ENCODE measurements around the gene TBC1D24. TPM values are rescaled to one million over a fixed set of nuclear protein-coding genes. Genes with fewer than 3 reads are reported as not detected.

The TBC1D24 gene
- total and polyA plus RNA-seq, 2 donors (not counting 1 experiment from before 2014, with no cell fraction given) = 7.1 to 9.4 TPM

DNA sequence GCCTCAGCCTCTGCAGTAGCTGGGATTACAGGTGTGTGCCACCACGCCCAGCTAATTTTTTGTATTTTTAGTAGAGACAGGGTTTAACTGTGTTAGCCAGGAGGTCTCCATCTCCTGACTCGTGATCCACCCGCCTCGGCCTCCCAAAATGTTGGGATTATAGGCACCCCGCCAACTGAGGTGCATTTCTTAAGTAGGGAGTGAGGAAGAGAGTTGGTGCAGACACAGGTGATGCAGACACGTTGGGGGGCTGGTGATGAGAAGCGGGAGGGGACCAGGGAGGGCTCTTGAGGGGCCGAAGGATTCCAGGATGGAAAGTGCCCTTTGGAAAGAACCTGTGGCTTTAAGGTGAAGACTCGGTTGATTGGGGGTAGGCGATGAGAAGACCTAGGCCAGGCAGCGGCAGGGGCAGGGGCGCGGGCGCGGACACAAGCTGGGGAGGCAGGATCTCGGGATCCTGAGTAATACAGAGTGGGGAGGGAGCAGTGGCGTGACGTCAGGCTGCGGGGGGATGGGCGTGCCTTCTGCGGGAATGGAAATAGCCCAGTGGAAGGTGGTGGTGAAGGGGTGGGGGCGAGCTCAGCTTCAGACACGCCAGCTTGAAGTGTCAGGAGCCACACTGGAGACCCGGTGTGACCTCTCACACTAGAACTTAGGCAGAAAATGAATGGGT is 36.3 kb downstream of the TBC1D24 start:
- Histone ChIP-seq H3K4me1 (ENCODE audit: control insufficient read depth in 2 of 2, insufficient read depth in 2 of 2, low read length in 2 of 2) (peaks cover 81 to 89% of the 10 kb centered on the region in 2 donors), H3K27me3 (replicated peaks in 1 of 4; ENCODE audit: control extremely low read depth in 1 of 4, control insufficient read depth in 3 of 4, insufficient read depth in 4 of 4, low read length in 3 of 4) (no peaks in the 10 kb centered on the region), H3K9ac (ENCODE audit: low read length) (no peak overlapping the region), H2AFZ (ENCODE audit: insufficient read depth, low read depth, low read length, poor library complexity, severe bottlenecking) (no peak overlapping the region), H3K9me3 (ENCODE audit: control extremely low read depth in 1 of 3, control insufficient read depth in 2 of 3, insufficient read depth in 1 of 3, low read length in 2 of 3) (no peaks in the 10 kb centered on the region), H3K79me2 (ENCODE audit: control insufficient read depth, insufficient read depth, low read length) (peaks cover 54% of the 10 kb centered on the region), H3K4me2 (replicated peaks; ENCODE audit: low read depth, low read length, poor library complexity, severe bottlenecking) (peak overlapping the region; percentile 76), H4K20me1 (ENCODE audit: control insufficient read depth, insufficient read depth, low read length, poor library complexity, severe bottlenecking) (peaks cover 18% of the 10 kb centered on the region), H3K4me3 (ENCODE audit: control extremely low read depth in 1 of 5, extremely low read depth in 1 of 5, insufficient read depth in 1 of 5, low read depth in 2 of 5, low read length in 4 of 5) (no peak overlapping the region), H3K27ac (ENCODE audit: low read length in 2 of 2) (peak overlapping the region in 1 of 2 donors; percentile 100), H3K36me3 (replicated peaks in 1 of 2; ENCODE audit: control extremely low read depth in 1 of 2, control insufficient read depth in 1 of 2, extremely low read depth in 1 of 2, insufficient read depth in 2 of 2, low read length in 1 of 2) (no peaks in the 10 kb centered on the region)
- Mint-ChIP-seq H3K27ac (peak overlapping the region; percentile 70), H3K4me3 (peak overlapping the region; percentile 34), H3K27me3 (no peaks in the 10 kb centered on the region), H3K9me3 (ENCODE audit: insufficient read depth) (no peaks in the 10 kb centered on the region), H3K4me1 (peaks cover 81% of the 10 kb centered on the region)
- ChIA-PET POLR2A (interaction anchor here (0.9 kb wide), 1 partner anchor 44 kb away, joined by 5 read pairs; no protein-coding TSS in a partner anchor), CTCF (interaction anchor here (0.7 to 2.2 kb wide), 2 partner anchors 11 to 303 kb away, joined by 3 to 9 read pairs; no protein-coding TSS in a partner anchor)
- 91% methylated on average over 23 of the region's 24 CpGs for WGBS (ENCODE audit: insufficient coverage)
- ATAC-seq (ENCODE audit: low read depth) (no peak), DNase-seq (peak; percentile 34)
- TF ChIP-seq, protein P1, sequence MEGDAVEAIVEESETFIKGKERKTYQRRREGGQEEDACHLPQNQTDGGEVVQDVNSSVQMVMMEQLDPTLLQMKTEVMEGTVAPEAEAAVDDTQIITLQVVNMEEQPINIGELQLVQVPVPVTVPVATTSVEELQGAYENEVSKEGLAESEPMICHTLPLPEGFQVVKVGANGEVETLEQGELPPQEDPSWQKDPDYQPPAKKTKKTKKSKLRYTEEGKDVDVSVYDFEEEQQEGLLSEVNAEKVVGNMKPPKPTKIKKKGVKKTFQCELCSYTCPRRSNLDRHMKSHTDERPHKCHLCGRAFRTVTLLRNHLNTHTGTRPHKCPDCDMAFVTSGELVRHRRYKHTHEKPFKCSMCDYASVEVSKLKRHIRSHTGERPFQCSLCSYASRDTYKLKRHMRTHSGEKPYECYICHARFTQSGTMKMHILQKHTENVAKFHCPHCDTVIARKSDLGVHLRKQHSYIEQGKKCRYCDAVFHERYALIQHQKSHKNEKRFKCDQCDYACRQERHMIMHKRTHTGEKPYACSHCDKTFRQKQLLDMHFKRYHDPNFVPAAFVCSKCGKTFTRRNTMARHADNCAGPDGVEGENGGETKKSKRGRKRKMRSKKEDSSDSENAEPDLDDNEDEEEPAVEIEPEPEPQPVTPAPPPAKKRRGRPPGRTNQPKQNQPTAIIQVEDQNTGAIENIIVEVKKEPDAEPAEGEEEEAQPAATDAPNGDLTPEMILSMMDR (IDR thresholded peaks at IDR 0.05) = no peak
- TF ChIP-seq EZH2 (IDR thresholded peaks at IDR 0.05; ENCODE audit: borderline replicate concordance, insufficient read depth, low read depth, low read length, poor library complexity, severe bottlenecking) = no peak
- intact Hi-C loops (cut with micrococcal nuclease) = loop anchor here (2.0 kb wide), 1 partner anchor 170 kb away; the partner anchor contains the start of gene ABCA3

Data from B cell (primary cell).